GM12878 (cell line): Measurements from ENCODE around the gene CSTPP1. TPM values are rescaled to one million over a fixed set of nuclear protein-coding genes. Genes with fewer than 3 reads are reported as not detected.

Experiments used
- CREB1 ChIP-seq: IDR thresholded peaks from 2 replicates; pipeline ENCODE4 v1.6.1; 2012; ENCODE audit warnings: low read depth, mild to moderate bottlenecking, inconsistent platforms
- DPF2 ChIP-seq: fragments of 450-650 bp; IDR thresholded peaks from 2 replicates; pipeline ENCODE4 v1.6.1; 2017; ENCODE audit warnings: mild to moderate bottlenecking
- HDAC6 ChIP-seq: fragments of 200-600 bp; sonication (generic); IDR thresholded peaks from one replicate; pipeline ENCODE4 v1.8.0; 2017; ENCODE audit warnings: antibody characterized with exemption; ENCODE audit not compliant: unreplicated experiment
- LARP7 ChIP-seq: fragments of 450-650 bp; IDR thresholded peaks from 2 replicates; pipeline ENCODE4 v1.6.1; 2017; ENCODE audit warnings: mild to moderate bottlenecking
- MXI1 ChIP-seq: fragments of 150-350 bp; IDR thresholded peaks from 2 replicates; pipeline ENCODE4 v1.6.1; 2011; ENCODE audit warnings: low read depth, mild to moderate bottlenecking, inconsistent platforms, low read length, improper control_type of control experiment
- RAD21 ChIP-seq: IDR thresholded peaks from 2 replicates; pipeline ENCODE4 v1.6.1; 2011; ENCODE audit warnings: mild to moderate bottlenecking, low read depth, low read length, moderate library complexity; ENCODE audit not compliant: insufficient read depth
- SMAD1 ChIP-seq: fragments of 450-650 bp; IDR thresholded peaks from 2 replicates; pipeline ENCODE4 v1.6.1; 2018; ENCODE audit warnings: mild to moderate bottlenecking, low read depth; ENCODE audit not compliant: partially characterized antibody
- SMC3 ChIP-seq: IDR thresholded peaks from 2 replicates; pipeline ENCODE4 v1.6.1; 2011; ENCODE audit warnings: low read length, improper control_type of control experiment, borderline replicate concordance
- SPI1 ChIP-seq: IDR thresholded peaks from 2 replicates; pipeline ENCODE4 v1.6.1; 2011; ENCODE audit warnings: low read depth, mild to moderate bottlenecking, low read length, moderate library complexity, borderline replicate concordance; ENCODE audit not compliant: insufficient read depth
- WRNIP1 ChIP-seq: IDR thresholded peaks from 2 replicates; pipeline ENCODE4 v1.6.1; 2011; ENCODE audit warnings: low read depth, low read length, improper control_type of control experiment, borderline replicate concordance
- YBX1 ChIP-seq: fragments of 450-650 bp; IDR thresholded peaks from 2 replicates; pipeline ENCODE4 v1.6.1; 2016; ENCODE audit warnings: antibody characterized with exemption
- YY1 ChIP-seq: IDR thresholded peaks from 2 replicates; pipeline ENCODE4 v1.6.1; 2011; ENCODE audit warnings: low read depth, mild to moderate bottlenecking, low read length
- ZBED1 ChIP-seq: IDR thresholded peaks from 2 replicates; pipeline ENCODE4 v1.6.1; 2016; ENCODE audit warnings: borderline replicate concordance
- ZNF622 ChIP-seq: fragments of 450-650 bp; IDR thresholded peaks from 2 replicates; pipeline ENCODE4 v1.6.1; 2017; ENCODE audit warnings: mild to moderate bottlenecking, inconsistent platforms
- polyA plus RNA-seq, 11 experiments: library from polyadenylated mRNA; depleted of rRNA in 4 of 11; unstranded in 6 of 11; stranded (reverse) in 5 of 11; fragments of >200 nt; fragmentation: Nextera tagmentation in 4 of 11; fragmentation: Illumina TruSeq in 1 of 11; extraction: Ambion mirVana in 4 of 11; extraction: Trizol in 1 of 11; gene quantifications; 1 replicate in 1 of 11; 2 replicates in 10 of 11; pipeline versions ENCODE4 v1.2.1 to v1.2.3, GENCODE V29; 2011 to 2016; ENCODE audit warnings: inconsistent platforms in 2 of 11, missing spikeins in 2 of 11, low read depth in 1 of 11
- total RNA-seq, 4 experiments: library from RNA; depleted of rRNA in 3 of 4; stranded (reverse); fragments of >200 nt in 3 of 4; fragmentation: Illumina TruSeq in 1 of 4; extraction: Trizol in 1 of 4; gene quantifications; 2 replicates each; pipeline versions ENCODE4 v1.2.1 to v1.2.3, GENCODE V29; 2013 to 2021
- TF ChIP-seq, protein P1 (sequence below): IDR thresholded peaks from 2 replicates; pipeline ENCODE4 v1.6.1; 2011; ENCODE audit warnings: mild to moderate bottlenecking, low read depth, low read length, moderate library complexity; ENCODE audit not compliant: insufficient replicate concordance
- TF ChIP-seq, protein P2 (sequence below): fragments of 450-650 bp; IDR thresholded peaks from 2 replicates; pipeline ENCODE4 v1.6.1; 2018; ENCODE audit warnings: borderline replicate concordance, mild to moderate bottlenecking; ENCODE audit not compliant: partially characterized antibody
- TF ChIP-seq, protein P3 (sequence below): IDR thresholded peaks from 2 replicates; pipeline ENCODE4 v1.6.1; 2011; ENCODE audit warnings: borderline replicate concordance, low read depth, mild to moderate bottlenecking, moderate library complexity, mixed read lengths, low read length; ENCODE audit not compliant: insufficient read depth; ENCODE audit errors: extremely low read length
- TF ChIP-seq, protein P4 (sequence below): fragments of 450-650 bp; IDR thresholded peaks from 2 replicates; pipeline ENCODE4 v1.6.1; 2017; ENCODE audit warnings: mild to moderate bottlenecking
- TF ChIP-seq, protein P5 (sequence below): fragments of 150-350 bp; IDR thresholded peaks from 2 replicates; pipeline ENCODE4 v1.6.1; 2014; ENCODE audit warnings: mild to moderate bottlenecking, low read depth, low read length

Gene CSTPP1
- total and polyA plus RNA-seq, 10 of the 15 experiments (the other 5 are each of a cell fraction or from before 2014, with no cell fraction given): 7.1 to 23.4 (median 17.5) TPM

DNA sequence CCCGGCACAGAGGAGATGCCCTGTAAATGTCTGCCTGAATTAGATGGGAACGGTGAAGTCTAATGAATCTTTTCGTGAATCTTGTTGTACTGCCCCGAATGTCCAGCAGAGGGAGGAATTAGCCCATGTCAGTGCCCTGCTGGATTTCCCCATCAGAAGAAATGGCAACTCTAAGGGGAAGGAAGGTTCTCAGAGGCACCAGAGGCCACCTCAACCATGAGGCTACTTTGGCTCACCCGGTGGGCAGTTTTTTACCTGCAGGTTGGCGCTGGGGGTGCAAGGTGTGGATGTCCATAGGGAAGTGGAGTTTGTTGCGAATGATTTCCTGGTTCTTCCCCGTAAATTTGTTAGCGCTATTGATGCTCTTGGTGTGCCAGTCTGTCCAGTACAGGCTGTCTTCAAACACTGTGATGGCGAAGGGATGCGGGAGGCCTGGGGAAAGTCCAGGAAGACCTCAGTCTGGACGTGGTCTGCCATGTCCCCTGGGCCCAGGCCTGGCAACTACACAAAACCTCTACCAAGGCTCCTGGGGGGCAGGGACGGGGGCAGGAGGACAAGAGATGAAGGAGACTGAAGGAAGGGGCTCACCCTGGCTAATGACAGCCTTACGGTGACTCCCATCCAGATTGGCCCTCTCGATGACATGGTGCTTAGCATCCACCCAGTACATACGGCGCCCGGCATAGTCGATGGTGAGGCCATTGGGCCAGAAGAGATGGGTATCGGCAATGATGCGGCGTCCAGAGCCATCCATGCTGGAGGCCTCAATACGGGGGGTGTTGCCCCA is 46.7 kb upstream of the CSTPP1 start (continued):
- no peak for TF ChIP-seq MXI1
- no peak for TF ChIP-seq WRNIP1
- no peak for TF ChIP-seq HDAC6
- TF ChIP-seq, protein P1, sequence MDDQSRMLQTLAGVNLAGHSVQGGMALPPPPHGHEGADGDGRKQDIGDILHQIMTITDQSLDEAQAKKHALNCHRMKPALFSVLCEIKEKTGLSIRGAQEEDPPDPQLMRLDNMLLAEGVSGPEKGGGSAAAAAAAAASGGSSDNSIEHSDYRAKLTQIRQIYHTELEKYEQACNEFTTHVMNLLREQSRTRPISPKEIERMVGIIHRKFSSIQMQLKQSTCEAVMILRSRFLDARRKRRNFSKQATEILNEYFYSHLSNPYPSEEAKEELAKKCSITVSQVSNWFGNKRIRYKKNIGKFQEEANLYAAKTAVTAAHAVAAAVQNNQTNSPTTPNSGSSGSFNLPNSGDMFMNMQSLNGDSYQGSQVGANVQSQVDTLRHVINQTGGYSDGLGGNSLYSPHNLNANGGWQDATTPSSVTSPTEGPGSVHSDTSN: no peak
- TF ChIP-seq, protein P2, sequence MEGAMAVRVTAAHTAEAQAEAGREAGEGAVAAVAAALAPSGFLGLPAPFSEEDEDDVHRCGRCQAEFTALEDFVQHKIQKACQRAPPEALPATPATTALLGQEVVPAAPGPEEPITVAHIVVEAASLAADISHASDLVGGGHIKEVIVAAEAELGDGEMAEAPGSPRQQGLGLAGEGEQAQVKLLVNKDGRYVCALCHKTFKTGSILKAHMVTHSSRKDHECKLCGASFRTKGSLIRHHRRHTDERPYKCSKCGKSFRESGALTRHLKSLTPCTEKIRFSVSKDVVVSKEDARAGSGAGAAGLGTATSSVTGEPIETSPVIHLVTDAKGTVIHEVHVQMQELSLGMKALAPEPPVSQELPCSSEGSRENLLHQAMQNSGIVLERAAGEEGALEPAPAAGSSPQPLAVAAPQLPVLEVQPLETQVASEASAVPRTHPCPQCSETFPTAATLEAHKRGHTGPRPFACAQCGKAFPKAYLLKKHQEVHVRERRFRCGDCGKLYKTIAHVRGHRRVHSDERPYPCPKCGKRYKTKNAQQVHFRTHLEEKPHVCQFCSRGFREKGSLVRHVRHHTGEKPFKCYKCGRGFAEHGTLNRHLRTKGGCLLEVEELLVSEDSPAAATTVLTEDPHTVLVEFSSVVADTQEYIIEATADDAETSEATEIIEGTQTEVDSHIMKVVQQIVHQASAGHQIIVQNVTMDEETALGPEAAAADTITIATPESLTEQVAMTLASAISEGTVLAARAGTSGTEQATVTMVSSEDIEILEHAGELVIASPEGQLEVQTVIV: no peak
- peak; percentile 97 for TF ChIP-seq SMC3
- no peak for TF ChIP-seq YBX1
- TF ChIP-seq, protein P3, sequence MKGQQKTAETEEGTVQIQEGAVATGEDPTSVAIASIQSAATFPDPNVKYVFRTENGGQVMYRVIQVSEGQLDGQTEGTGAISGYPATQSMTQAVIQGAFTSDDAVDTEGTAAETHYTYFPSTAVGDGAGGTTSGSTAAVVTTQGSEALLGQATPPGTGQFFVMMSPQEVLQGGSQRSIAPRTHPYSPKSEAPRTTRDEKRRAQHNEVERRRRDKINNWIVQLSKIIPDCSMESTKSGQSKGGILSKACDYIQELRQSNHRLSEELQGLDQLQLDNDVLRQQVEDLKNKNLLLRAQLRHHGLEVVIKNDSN: no peak
- peak; percentile 100 for TF ChIP-seq RAD21
- TF ChIP-seq, protein P4, sequence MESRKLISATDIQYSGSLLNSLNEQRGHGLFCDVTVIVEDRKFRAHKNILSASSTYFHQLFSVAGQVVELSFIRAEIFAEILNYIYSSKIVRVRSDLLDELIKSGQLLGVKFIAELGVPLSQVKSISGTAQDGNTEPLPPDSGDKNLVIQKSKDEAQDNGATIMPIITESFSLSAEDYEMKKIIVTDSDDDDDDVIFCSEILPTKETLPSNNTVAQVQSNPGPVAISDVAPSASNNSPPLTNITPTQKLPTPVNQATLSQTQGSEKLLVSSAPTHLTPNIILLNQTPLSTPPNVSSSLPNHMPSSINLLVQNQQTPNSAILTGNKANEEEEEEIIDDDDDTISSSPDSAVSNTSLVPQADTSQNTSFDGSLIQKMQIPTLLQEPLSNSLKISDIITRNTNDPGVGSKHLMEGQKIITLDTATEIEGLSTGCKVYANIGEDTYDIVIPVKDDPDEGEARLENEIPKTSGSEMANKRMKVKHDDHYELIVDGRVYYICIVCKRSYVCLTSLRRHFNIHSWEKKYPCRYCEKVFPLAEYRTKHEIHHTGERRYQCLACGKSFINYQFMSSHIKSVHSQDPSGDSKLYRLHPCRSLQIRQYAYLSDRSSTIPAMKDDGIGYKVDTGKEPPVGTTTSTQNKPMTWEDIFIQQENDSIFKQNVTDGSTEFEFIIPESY: no peak
- TF ChIP-seq ZBED1: no peak
- TF ChIP-seq DPF2: no peak
- no peak for TF ChIP-seq ZNF622
- no peak for TF ChIP-seq LARP7
- no peak for TF ChIP-seq SMAD1
- TF ChIP-seq YY1: peak; percentile 83; the same call in 1 of the 2 replicates
- no peak for TF ChIP-seq CREB1
- no peak for TF ChIP-seq SPI1
- TF ChIP-seq, protein P5, sequence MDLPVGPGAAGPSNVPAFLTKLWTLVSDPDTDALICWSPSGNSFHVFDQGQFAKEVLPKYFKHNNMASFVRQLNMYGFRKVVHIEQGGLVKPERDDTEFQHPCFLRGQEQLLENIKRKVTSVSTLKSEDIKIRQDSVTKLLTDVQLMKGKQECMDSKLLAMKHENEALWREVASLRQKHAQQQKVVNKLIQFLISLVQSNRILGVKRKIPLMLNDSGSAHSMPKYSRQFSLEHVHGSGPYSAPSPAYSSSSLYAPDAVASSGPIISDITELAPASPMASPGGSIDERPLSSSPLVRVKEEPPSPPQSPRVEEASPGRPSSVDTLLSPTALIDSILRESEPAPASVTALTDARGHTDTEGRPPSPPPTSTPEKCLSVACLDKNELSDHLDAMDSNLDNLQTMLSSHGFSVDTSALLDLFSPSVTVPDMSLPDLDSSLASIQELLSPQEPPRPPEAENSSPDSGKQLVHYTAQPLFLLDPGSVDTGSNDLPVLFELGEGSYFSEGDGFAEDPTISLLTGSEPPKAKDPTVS: no peak
